Stimulated activated CD8-positive, alpha-beta memory T cell treated with anti-CD3 and anti-CD28 coated beads, Interleukin-7, amount 100 ng/mL, for 4 hours (primary cell): ENCODE results near the gene PRKCSH.
"Not testable (repeated sequence)": the region's sequence is repeated elsewhere in the genome, so short reads cannot be mapped to it uniquely, and the experiment has no call there.

Source experiments
- DNase-seq, 2 donors: peaks; one replicate each; pipeline ENCODE4 v3.0.0-alpha.2; 2020; ENCODE audit warnings: low read depth in 2 of 2

PRKCSH gene

DNA sequence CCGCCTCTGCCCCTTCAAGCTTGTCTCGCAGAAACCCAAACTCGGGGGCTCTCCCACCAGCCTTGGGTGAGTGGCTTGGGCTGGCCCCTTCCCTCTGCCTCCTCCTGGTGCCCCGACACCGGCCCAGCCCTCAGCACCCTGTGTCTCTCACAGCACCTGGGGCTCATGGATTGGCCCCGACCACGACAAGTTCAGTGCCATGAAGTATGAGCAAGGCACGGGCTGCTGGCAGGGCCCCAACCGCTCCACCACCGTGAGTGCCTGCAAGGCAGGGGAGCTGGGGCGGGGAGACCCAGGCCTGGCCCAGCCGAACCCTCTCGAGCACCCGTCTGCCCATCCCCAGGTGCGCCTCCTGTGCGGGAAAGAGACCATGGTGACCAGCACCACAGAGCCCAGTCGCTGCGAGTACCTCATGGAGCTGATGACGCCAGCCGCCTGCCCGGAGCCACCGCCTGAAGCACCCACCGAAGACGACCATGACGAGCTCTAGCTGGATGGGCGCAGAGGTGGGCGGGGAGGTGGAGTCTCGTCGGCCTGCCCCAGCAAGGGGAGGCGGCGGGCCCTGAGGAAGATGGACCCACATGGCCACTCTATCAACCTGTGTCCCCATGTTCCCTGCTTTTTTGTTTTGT, 13.6 kb downstream of the PRKCSH start:
- DNase-seq, result no peak

DNA sequence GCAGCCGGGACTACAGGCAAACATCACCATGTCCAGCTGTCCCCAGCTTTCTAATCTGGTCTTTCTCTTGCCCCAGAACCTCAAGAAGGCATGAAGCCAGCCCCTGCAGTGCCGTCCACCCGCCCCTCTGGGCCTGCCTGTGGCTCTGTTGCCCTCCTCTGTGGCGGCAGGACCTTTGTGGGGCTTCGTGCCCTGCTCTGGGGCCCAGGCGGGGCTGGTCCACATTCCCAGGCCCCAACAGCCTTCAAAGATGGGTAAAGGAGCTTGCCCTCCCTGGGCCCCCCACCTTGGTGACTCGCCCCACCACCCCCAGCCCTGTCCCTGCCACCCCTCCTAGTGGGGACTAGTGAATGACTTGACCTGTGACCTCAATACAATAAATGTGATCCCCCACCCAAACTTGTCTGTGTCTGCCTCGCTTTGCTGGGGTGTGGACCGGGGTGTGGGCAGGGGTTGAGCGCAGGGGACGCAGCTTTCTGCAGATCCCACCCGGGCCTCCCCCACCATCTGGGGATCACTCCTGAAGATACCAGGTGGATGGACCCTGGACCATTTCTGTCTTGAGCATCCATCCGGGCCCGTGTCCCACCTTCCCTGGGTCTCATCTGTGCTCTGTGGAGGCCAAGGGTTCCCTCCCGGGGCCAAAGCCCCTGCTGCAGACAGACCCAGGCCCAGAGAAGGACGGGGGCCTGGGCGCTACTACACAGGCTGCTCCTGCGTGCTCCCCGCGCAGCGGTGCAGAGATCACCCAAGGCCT, 15.3 kb downstream of the PRKCSH start:
- DNase-seq, result no peak

DNA sequence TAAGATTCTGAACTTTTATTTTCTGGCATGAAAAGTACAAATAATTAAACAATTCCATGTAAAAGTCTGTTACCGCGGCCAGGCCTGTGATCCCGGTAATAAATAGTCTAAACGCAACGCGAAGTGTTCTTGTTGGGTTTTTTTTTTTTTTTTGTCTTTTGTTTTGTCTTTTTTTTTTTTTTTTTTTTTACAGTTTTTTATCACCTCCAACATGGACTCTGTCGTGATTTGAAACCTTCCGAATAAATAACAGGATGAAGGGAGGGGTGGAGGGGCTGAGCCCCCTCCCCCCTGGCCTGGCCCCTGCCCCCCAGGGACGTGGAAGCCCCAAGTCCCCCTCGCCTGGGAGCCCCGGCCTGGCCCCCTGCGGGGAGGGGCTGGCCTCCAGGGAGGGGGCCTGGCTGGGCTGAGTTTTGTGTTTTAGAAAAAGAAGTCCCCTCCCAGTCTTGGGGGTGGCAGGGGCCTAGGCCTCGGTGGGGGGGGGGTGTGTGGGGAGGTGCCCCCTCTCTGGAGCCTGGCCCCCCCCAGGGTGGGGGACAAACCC, 16.0 kb downstream of the PRKCSH start:
- DNase-seq, result no peak

DNA sequence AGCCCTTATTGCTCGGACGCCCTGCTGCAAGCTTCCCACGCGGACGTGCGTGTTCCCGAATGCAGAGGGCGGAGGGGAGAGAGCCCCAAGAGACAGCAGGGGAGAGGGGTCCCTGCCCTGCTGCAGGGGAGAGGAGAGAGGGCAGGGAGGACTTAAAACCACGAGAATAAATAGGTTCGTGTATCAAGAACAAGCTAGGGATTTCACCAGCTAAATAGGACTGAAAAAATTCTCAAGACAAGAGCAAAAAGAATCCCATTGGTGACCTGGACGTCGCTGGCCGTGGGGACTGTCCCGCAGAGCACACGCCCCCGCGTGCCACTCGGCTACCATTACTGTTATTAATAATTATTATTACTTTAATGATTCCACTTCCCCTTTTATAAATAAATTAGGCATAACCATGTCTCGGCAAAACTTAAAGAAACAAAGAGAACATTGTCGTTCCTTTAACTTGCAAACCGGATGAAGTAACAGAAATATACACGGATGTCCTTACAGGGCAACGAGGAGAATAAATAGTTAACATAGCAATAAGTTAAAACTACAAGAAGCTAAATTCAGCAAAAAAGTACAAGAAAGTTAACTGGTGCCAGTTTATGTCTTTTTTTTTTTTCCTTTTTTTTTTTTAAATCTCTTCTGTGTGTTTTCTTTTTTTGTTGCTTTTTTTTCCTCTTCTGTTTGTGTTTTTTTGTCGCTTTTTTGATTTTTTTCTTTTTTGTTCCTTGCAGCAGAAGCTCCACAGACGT, 16.6 kb downstream of the PRKCSH start:
- no peak for DNase-seq

DNA sequence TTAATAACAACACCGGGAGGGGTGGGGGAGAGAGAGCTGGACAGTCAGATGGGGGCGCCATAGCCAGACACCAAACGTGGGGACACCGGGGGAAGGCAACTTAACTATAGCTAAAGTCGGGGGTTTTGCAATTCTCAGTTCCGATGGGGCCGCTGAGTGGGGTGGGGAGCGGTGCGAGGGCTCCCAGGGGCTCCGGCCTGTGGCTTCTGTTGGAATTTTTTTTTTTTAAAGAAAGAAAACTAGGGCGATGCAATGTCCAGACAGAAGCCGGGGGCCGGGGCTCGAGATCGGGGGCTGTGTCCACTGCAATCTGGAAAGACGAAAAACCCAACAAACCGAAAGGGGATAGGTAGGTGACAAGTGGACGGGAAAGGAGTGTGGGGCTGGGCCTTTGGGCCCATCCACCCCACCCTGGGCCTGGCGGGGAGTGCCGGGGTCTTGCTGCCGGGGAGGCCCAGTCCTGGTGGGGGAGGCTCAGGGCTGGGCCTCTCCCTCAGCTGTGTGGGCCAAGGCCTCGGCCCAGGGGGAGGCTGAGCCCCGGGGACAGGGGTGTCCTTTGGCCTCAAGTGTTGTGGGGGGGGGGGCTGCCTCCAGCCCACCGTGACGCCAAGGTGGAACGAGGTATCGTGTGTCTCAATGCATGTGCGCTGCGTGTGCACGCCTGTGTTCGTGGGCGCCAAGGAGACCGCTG, 17.3 kb downstream of the PRKCSH start:
- DNase-seq, result no peak

DNA sequence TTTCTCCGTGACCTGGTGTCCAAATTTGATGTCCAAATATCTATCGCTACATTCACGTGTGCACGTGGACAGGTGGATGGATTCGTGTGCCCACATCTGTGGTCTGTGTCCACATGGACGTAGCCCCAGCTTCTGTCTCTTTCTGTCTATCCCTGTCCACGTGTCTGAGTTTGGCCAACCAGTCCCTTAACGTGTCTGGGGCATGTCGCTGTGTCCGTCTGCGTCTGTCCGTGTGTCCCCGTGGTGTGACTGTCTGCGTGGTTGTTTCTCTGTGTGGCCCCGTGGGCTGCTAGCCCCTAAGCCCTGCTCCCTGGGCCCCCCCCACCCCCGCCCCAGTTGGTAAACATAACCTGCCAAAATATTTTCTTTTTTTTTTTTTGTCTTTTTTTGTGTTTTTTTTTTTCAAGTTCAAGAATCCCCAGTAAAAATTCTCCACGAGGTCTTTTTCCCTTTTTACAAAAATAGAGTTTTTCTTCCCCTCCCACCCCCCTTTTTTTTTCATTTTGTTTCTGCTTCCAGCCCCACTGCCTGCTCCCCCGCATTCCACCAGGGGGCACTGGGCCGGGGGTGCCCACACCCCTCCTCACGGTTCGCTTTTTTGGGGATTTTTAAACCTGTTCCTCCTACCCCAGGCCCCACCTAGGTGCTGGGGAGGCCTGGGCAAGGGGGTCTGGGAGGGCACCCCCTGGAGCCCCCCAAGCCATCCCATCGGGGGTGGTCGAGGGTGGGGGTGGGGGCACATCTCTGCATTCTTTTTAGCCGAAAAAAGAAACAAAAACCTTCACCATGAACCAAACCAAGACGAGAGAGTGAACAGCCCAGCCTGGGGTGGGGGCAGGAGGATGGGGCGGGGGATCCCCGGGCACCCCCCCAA, 18.3 kb downstream of the PRKCSH start:
- DNase-seq, result no peak

DNA sequence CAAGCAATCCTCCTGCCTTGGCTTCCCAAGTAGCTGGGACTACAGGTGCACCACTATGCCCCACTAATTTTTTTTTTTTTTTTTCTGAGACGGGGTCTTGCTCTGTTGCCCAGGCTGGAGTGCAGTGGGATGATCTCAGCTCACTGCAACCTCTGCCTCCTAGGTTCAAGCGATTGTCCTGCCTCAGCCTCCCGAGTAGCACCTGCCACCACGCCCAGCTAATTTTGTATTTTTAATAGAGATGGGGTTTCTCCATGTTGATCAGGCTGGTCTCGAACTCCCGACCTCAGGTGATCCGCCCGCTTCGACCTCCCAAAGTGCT, 19.8 kb downstream of the PRKCSH start:
- DNase-seq, result not testable (repeated sequence)

DNA sequence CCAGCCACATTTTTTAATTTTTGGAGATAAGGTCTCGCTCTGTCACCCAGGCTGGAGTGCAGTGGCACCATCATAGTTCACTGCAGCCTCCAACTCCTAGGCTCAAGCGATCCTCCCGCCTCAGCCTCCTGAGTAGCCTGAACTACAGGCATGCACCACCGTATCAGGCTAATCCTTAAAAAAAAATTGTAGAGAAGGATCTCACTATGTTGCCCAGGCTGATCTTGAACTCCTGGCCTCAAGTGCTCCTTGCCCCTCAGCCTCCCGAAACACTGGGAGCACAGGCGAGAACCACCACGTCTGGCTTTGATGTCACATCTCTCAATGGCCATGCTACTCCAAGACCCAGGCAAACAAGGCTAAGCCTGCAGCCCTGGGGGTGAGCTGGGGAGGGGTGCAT, 21.2 kb downstream of the PRKCSH start:
- DNase-seq, result no peak

DNA sequence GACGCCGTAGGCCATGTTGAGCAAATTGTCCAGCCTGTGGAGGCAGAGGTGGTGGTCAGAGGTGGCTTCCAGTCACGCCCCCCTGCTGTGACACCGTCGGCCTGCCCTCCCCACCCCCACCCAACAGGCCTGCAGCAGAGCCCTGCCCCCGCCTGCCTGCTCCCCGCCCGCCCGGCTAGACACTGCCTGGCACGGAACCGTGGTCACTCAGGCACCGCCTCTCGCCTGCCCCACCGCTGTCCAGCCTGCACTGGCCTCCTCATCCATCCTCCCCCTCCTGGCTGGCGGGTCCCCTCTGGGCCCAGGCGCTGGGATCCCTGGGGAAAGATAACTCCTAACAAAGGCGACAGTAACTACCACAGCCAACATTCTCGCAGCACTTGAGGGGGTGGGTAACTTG, 21.7 kb downstream of the PRKCSH start:
- no peak for DNase-seq

DNA sequence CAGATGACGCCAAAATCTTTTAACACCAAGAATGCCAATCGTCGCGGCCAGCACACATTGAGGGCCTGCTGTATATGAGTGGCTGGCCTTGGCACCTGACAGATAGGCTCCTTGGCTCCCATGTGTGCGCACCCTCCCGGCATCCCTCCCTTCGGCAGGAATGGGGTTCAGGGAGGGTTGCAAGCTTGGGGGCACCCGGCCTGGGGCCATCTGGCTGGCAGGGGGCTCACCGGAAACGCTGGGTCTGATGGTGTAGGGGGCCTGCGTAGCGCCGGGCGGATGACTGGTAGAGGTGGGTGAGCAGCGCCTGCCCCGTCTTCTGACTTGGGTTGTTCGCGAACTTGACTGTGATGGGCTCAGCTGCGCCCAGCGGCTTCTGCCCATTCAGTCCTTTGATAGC, 22.4 kb downstream of the PRKCSH start:
- no peak for DNase-seq

DNA sequence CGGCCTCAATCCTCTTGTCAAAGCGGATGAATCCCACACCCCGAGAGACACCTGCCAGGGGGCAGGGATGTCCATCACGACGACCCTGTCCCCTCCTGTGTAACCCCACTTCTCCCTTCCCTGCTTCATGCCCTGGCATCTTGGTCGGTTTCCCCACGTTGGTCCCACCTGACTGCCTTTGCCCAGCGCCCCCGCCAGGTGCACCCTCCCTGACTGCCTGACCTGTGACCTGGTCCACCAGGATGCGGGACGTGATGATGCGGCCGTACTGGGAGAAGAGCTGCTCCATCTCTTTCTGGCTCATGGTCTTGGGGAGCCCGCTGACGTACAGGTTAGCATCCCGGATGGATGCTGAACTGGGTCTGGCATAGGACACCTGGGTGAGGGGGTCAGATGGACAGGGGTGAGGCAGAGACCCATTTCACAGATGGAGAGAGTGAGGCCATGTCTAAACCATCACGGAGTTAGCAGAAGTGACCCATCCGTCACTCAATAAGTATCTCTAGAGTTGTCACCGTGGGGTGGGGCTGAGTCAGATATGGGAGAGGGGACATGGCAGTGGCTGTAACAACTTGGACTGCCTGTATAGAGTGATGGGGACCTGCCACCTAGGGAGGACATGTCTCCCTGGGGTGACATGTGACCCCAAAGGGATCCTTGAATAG, 22.9 kb downstream of the PRKCSH start:
- no peak for DNase-seq

DNA sequence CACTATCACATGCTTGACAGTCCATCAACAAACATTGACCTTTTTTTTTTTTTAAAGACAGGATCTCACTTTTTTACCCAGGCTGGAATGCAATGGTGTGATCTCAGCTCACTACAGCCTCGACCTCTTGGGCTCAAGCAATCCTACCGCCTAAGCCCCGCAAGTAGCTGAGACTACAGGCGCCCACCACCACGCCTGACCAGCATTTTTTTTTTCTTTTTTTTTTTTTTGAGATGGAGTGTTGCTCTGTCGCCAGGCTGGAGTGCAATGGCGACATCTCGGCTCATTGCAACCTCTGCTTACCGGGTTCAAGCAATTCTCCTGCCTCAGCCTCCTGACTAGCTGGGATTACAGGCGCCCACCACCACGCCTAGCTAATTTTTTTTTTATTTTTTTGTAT, 23.5 kb downstream of the PRKCSH start:
- not testable (repeated sequence) for DNase-seq

DNA sequence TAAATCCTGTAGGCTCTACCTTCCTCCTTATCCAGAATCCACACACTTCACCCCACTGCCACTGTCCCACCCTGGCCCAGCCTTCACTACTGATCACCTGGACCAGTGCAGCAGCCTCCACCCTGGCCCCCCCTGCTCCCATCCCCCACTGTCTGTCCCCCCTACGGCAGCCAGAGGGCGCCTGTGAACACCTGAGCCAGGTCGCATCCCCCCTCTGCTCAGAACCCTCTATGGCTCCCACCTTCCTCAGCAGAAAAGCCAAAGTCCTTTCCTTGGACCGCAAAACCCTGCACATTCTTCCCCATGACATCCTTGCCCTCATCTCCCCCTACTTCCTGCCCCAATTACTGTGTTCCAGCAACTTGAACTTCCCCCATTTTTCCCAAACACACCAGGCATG, 24.8 kb downstream of the PRKCSH start:
- no peak for DNase-seq

DNA sequence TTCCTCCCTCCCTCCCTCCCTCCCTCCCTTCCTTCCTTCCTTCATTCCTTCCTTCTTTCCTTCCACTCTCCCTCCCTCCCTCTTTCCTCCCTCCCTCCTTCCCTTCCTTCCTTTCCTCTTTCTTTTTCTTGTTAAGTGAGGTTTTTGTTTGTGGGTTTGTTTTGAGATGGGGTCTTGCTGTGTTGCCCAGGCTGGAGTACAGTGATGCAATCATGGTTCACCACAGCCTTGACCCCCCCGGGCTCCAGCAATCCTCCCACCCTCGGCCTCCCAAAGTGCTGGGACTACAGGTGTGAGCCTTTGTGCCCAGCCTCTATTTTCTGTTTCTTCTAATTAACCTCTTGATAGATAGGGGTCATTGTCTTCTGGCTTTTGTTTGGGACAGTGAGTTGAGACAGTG, 26.0 kb downstream of the PRKCSH start:
- no peak for DNase-seq

DNA sequence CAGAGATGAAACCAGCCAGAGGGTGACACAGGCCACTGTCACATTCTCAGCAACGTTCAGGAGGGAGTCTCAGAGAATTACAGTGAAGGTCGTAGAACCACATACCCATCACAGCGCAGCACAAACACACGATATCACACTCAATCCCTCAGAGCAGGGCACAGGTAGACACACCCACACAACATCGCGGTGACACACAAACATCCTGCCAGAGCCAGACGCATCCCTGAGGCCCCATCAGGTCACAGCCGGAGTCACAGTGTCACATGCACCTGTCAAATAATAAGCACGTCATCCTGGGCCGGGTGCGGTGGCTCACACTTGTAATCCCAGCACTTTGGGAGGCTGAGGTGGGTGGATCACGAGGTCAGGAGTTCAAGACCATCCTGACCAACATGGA, 28.0 kb downstream of the PRKCSH start:
- no peak for DNase-seq

DNA sequence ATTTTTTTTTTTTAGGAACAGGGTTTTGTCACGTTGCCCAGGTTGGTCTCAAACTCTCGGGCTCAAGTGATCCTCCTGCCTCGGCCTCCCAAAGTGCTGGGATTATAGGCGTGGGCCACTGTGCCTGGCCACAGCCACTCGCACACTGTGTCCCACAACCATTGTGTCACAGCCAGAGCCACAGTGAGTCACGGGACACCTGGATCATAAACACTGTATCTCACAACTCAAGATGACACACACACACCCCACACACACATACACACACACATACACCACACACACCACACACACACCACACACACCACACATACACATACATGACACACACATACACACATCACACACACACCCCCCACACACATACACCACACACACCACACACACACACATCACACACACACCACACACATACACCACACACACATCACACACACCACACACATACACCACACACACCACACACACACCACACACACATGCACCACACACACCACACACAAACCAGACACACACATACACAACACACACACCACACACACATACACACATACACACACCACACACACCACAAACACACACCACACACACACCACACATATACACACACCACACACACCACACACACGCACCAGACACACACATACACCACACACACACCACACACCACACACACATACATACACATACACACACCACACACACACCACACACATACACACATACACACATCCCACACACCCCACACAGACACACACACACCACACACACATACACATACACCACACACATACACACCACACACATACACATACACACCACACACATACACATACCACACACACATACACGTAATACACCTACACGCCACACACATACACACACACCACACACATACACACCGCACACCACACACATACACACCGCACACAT, 29.2 kb downstream of the PRKCSH start:
- no peak for DNase-seq

DNA sequence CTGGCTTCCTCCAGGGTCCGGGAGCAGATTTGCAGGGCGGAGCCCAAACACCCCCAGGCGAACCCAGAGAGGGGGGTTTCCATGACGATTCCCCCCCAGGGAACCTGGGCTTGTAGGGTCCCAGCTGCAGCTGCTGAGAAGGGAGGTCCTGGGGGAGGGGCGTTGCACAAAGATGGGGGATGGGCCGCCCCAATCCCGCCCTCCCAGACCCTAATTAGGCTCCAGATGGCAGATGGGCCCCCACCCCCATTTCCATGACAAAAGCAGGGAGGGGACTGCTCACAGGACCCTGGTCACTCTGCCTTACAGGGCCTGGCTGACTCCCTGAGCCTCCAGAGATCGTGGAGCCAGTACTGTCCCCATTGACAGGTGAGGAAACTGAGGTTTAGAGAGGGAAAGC, 30.2 kb downstream of the PRKCSH start:
- no peak for DNase-seq

DNA sequence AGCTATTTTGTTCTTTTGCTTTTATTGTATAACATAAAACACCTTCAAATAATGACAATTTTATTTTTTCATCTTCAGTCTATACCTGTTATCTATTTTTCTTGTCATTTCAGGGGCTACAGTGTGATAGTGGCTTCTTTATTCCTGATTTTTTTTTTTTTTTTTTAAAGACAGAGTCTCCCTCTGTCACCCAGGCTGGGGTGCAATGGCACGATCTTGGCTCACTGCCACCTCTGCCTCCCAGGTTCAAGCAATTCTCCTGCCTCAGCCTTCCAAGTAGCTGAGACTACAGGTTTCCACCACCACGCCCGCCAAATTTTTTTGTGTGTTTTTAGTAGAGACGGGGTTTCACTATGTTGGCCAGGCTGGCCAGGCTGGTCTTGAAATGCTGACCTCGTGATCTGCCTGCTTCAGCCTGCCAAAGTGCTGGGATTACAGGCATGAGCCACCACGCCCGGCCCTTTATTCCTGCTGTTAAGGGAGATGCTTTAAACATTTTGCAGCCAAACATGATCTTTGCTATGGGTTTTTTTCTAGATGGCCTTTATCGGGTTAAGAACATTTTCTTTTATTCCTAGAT, 32.9 kb downstream of the PRKCSH start:
- DNase-seq, result not testable (repeated sequence)

DNA sequence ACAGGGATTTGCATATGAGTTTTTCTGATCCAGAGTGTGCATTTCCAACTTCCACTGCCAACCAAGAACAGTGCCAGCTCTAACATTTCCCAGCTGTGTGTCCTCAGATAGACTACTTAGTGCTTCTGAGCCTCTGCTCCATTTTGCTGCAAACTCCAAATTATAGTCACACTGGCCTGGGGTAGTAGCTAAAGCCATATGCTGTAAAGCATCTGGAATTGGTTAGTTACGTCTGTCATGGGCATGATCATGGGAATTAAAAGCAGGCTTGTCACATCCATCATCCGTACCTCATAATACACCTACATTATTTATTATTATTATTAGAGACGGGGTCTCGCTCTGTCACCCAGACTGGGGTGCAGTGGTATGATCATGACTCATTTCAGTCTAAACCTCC, 38.3 kb downstream of the PRKCSH start:
- no peak for DNase-seq
